Measurements from ENCODE around the gene RMND1.

Gene RMND1
- long read RNA-seq, transcript RMND1-203 (12 exons, 2,003 nt): major isoform, 139 of 169 reads
- long read RNA-seq, partial matches to known transcripts: 19 of 169 reads
- long read RNA-seq, other reads (novel, unspliced or antisense): 7 of 169 reads

GRCh38 chr6:151451950-151452749 is at the start of gene RMND1:
Gene RMND1, minus strand, starts transcription at chr6:151452126. Its CDS starts 6,315 bp downstream, at chr6:151445811.
- Histone ChIP-seq H3K27me3 (ENCODE audit: insufficient read depth, poor library complexity, severe bottlenecking) (no peaks in the 10 kb centered on the region), H3K4me3 (replicated peaks; ENCODE audit: insufficient read depth, low read length) (peak within 1 kb of the TSS; percentile 74), H3K27ac (replicated peaks) (peak within 1 kb of the TSS; percentile 85)
- TF ChIP-seq GABPA (IDR thresholded peaks at IDR 0.05; ENCODE audit: low read depth) (peak; percentile 86), SPI1 (IDR thresholded peaks at IDR 0.05; ENCODE audit: borderline replicate concordance, low read depth) (peak; percentile 53; the same call in 1 of the 2 replicates), CTCF (IDR thresholded peaks at IDR 0.05; ENCODE audit: insufficient read depth, low read length) (no peak), POLR2AphosphoS5 (IDR thresholded peaks at IDR 0.05; ENCODE audit: low read depth) (peak; percentile 75)
- TF ChIP-seq, protein P1, sequence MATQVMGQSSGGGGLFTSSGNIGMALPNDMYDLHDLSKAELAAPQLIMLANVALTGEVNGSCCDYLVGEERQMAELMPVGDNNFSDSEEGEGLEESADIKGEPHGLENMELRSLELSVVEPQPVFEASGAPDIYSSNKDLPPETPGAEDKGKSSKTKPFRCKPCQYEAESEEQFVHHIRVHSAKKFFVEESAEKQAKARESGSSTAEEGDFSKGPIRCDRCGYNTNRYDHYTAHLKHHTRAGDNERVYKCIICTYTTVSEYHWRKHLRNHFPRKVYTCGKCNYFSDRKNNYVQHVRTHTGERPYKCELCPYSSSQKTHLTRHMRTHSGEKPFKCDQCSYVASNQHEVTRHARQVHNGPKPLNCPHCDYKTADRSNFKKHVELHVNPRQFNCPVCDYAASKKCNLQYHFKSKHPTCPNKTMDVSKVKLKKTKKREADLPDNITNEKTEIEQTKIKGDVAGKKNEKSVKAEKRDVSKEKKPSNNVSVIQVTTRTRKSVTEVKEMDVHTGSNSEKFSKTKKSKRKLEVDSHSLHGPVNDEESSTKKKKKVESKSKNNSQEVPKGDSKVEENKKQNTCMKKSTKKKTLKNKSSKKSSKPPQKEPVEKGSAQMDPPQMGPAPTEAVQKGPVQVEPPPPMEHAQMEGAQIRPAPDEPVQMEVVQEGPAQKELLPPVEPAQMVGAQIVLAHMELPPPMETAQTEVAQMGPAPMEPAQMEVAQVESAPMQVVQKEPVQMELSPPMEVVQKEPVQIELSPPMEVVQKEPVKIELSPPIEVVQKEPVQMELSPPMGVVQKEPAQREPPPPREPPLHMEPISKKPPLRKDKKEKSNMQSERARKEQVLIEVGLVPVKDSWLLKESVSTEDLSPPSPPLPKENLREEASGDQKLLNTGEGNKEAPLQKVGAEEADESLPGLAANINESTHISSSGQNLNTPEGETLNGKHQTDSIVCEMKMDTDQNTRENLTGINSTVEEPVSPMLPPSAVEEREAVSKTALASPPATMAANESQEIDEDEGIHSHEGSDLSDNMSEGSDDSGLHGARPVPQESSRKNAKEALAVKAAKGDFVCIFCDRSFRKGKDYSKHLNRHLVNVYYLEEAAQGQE (IDR thresholded peaks at IDR 0.05; ENCODE audit: insufficient replicate concordance, low read depth): peak; percentile 28
- peak; percentile 100 for DNase-seq (ENCODE audit: low read depth in 1 of 2, low spot score in 1 of 2)

DNA sequence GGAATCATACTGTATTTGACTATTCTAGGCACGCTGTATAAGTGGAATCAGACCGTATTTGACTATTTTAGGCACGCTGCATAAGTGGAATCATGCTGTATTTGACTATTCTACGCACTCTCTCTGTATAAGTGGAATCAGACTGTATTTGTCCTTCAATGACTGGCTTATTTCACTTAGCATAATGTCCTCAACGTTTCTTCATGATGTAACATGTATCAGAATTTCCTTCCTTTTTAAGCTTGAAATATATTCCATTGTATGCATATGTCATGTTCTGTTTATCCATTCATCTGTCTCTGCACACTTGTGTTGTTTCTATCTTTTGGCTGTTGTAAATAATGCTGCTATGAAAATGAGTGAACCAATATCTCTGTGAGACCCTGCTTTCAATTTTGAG is 47.6 kb upstream of the RMND1 start:
- Histone ChIP-seq H3K4me3 (replicated peaks; ENCODE audit: insufficient read depth, low read length) (no peak overlapping the region), H3K27me3 (ENCODE audit: insufficient read depth, poor library complexity, severe bottlenecking) (no peaks in the 10 kb centered on the region), H3K27ac (replicated peaks) (peak overlapping the region; percentile 55)
- TF ChIP-seq POLR2AphosphoS5 (IDR thresholded peaks at IDR 0.05; ENCODE audit: low read depth): no peak
- no peak for DNase-seq (ENCODE audit: low read depth in 1 of 2, low spot score in 1 of 2)

DNA sequence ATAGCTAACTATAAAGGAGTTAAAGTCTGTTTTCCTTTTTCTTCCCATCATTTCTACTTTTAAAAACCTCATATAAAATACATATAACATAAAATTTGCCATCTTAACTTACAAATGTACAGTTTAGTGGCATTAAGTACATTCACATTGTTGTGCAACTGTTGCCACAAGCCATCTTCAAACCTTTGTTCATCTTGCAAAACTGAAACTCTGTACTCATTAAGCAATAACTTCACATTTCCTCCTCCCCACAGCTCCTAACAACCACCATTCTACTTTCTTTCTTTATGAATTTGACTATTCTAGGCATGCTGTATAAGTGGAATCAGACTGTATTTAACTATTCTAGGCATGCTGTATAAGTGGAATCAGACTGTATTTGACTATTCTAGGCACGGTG is 46.4 kb upstream of the RMND1 start:
- H3K4me3 ChIP-seq (replicated peaks; ENCODE audit: insufficient read depth, low read length): no peak overlapping the region
- DNase-seq (ENCODE audit: low read depth in 1 of 2, low spot score in 1 of 2): peak; percentile 72 to 84
- no peaks in the 10 kb centered on the region for H3K27me3 ChIP-seq (ENCODE audit: insufficient read depth, poor library complexity, severe bottlenecking)
- TF ChIP-seq CTCF (IDR thresholded peaks at IDR 0.05; ENCODE audit: insufficient read depth, low read length): no peak
- peak; percentile 50; the same call in 1 of the 2 replicates for TF ChIP-seq POLR2AphosphoS5 (IDR thresholded peaks at IDR 0.05; ENCODE audit: low read depth)
- TF ChIP-seq SPI1 (IDR thresholded peaks at IDR 0.05; ENCODE audit: borderline replicate concordance, low read depth): peak; percentile 36; the same call in 1 of the 2 replicates
- no peak for TF ChIP-seq GABPA (IDR thresholded peaks at IDR 0.05; ENCODE audit: low read depth)
- TF ChIP-seq, protein P1 (IDR thresholded peaks at IDR 0.05; ENCODE audit: insufficient replicate concordance, low read depth): no peak
- H3K27ac ChIP-seq (replicated peaks): peak overlapping the region; percentile 83

DNA sequence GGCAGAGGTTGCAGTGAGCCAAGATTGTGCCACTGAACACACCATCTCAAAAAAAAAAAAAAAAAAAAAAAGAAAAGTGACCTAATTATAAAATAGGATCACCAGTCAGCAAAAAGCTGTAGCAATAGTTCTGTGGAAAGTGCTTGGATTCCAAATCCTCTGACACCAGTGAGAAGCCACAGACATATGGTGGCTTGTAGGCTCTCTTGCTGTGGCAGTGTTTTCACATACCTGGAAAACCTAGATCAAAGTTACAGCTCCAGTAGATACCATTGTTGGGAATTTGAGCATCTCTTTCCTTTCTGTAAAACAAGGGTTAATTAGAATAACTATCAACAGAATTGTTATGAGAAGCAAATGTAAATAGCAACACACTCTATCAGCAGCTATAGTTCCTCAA is 46.0 kb upstream of the RMND1 start:
- Histone ChIP-seq H3K27ac (replicated peaks) (peak overlapping the region; percentile 83), H3K27me3 (ENCODE audit: insufficient read depth, poor library complexity, severe bottlenecking) (no peaks in the 10 kb centered on the region), H3K4me3 (replicated peaks; ENCODE audit: insufficient read depth, low read length) (no peak overlapping the region)
- DNase-seq (ENCODE audit: low read depth in 1 of 2, low spot score in 1 of 2): peak in 1 of 2 experiments; percentile 55
- TF ChIP-seq CTCF (IDR thresholded peaks at IDR 0.05; ENCODE audit: insufficient read depth, low read length) (no peak), SPI1 (IDR thresholded peaks at IDR 0.05; ENCODE audit: borderline replicate concordance, low read depth) (no peak)
